Liver (tissue), 3 donors: Measurements from ENCODE around the gene EIF4B.

ENCODE experiments used
- CTCF ChIP-seq: fragments of 150-350 bp; IDR thresholded peaks from 2 replicates; pipeline ENCODE4 v1.5.1; 2017; ENCODE audit warnings: improper control_type of control experiment, low read depth, low read length; ENCODE audit not compliant: missing input control
- GABPA ChIP-seq, 2 donors: IDR thresholded peaks in 1 of 2; conservative IDR thresholded peaks in 1 of 2; 2 replicates each; pipeline ENCODE4 v1.6.1; 2016; ENCODE audit warnings: antibody characterized with exemption in 2 of 2, mild to moderate bottlenecking in 1 of 2, moderate library complexity in 1 of 2
- TAF1 ChIP-seq: conservative IDR thresholded peaks from 2 replicates; pipeline ENCODE4 v1.6.1; 2016; ENCODE audit warnings: antibody characterized with exemption, mild to moderate bottlenecking
- ZBTB33 ChIP-seq: IDR thresholded peaks from 2 replicates; pipeline ENCODE4 v1.6.1; 2016; ENCODE audit warnings: antibody characterized with exemption
- donor health status: healthy.
- donor health status: healthy.

- TF ChIP-seq CTCF (no peak), TAF1 (no peak), GABPA (IDR thresholded peaks at IDR 0.05 in 1 of 2, conservative IDR thresholded peaks at IDR 0.05 in 1 of 2) (no peak), ZBTB33 (no peak)
Measured at GRCh38 chr12:52971679-52972329, 34.5 kb upstream of the EIF4B start.
